Measurements from ENCODE around the gene SLC39A10. TPM values are rescaled to one million over a fixed set of nuclear protein-coding genes. Genes with fewer than 3 reads are reported as not detected.
"Not testable (repeated sequence)": the region's sequence is repeated elsewhere in the genome, so short reads cannot be mapped to it uniquely, and the experiment has no call there.

SLC39A10 gene
- total RNA-seq, 2 donors from 2014 or later = 36.1 to 79.1 TPM

DNA sequence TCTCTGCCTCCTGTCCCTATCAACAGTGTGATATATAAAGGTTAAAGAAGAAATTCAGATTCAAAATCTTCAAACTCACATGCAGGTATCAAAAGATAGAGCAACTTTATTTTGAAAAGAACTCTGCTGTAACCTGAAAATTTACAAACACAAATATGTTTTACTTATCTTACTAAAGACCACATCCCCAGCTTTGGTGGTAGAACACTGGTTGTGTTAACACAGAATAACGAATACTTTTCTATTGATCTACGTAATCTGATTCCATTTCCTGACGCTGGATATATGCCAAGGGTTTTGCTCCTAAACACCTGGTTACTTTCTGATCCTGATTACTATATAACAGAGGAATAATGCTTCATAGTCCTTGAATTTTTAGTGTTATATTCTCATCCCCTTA is 23.1 kb upstream of the SLC39A10 start:
- Mint-ChIP-seq H3K27me3 (peaks cover 0 to 2% of the 10 kb centered on the region in 2 donors), H3K9me3 (no peaks in the 10 kb centered on the region), H3K4me1 (ENCODE audit: low read depth in 2 of 2) (no peaks in the 10 kb centered on the region), H3K4me3 (no peak overlapping the region), H3K27ac (no peak overlapping the region), H3K36me3 (peaks cover 4% of the 10 kb centered on the region)
- ATAC-seq (no peak), DNase-seq (ENCODE audit: low spot score) (no peak)

GRCh38 chr2:195636890-195637289 is 20.1 kb upstream of the SLC39A10 start:
- DNase-seq (ENCODE audit: low spot score) (no peak), ATAC-seq (no peak)
- no peak overlapping the region for H3K27ac Mint-ChIP-seq
- no peak overlapping the region for H3K4me3 Mint-ChIP-seq
- no peaks in the 10 kb centered on the region for H3K27me3 Mint-ChIP-seq
- no peaks in the 10 kb centered on the region for H3K9me3 Mint-ChIP-seq
- peaks cover 4% of the 10 kb centered on the region for H3K36me3 Mint-ChIP-seq
- no peaks in the 10 kb centered on the region for H3K4me1 Mint-ChIP-seq (ENCODE audit: low read depth in 2 of 2)

DNA sequence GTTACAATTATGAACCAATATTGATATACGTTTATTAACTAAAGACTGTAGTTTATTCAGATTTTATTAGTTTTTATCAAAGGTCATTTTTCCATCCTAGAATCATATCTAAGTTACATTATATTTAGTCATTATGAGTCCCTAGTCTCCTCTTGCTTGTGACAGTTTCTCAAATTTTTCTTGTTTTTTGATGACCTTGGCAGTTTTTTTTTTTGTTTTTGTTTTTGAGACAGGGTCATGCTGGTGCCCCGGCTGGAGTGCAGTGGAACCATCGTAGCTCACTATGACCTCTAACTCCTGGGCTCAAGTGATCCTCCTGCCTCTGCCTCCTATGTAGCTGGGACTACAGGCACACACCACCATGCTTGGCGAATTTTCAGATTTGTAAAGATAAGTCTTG is 18.3 kb upstream of the SLC39A10 start:
- Mint-ChIP-seq H3K4me1 (ENCODE audit: low read depth in 2 of 2) (peaks cover 9 to 12% of the 10 kb centered on the region in 2 donors), H3K4me3 (no peak overlapping the region), H3K27ac (no peak overlapping the region), H3K27me3 (no peaks in the 10 kb centered on the region), H3K9me3 (no peaks in the 10 kb centered on the region), H3K36me3 (peaks cover 4% of the 10 kb centered on the region)
- DNase-seq (ENCODE audit: low spot score) (no peak), ATAC-seq (no peak)

GRCh38 chr2:195639238-195639858 is 17.7 kb upstream of the SLC39A10 start:
- DNase-seq (ENCODE audit: low spot score) (no peak), ATAC-seq (no peak)
- no peaks in the 10 kb centered on the region for H3K9me3 Mint-ChIP-seq
- H3K36me3 Mint-ChIP-seq = peaks cover 4% of the 10 kb centered on the region
- no peaks in the 10 kb centered on the region for H3K27me3 Mint-ChIP-seq
- H3K4me3 Mint-ChIP-seq = no peak overlapping the region
- peaks cover 9 to 14% of the 10 kb centered on the region in 2 donors for H3K4me1 Mint-ChIP-seq (ENCODE audit: low read depth in 2 of 2)
- no peak overlapping the region for H3K27ac Mint-ChIP-seq

GRCh38 chr2:195639959-195640358 is 17.1 kb upstream of the SLC39A10 start:
- ATAC-seq (no peak), DNase-seq (ENCODE audit: low spot score) (no peak)
- Mint-ChIP-seq H3K9me3 (no peaks in the 10 kb centered on the region), H3K27me3 (no peaks in the 10 kb centered on the region), H3K4me1 (ENCODE audit: low read depth in 2 of 2) (peaks cover 9 to 14% of the 10 kb centered on the region in 2 donors), H3K27ac (no peak overlapping the region), H3K4me3 (no peak overlapping the region), H3K36me3 (peaks cover 4% of the 10 kb centered on the region)

- no peak for ATAC-seq
These were observed 14.9 kb upstream of the SLC39A10 start for GRCh38 chr2:195642027-195642678.

DNA sequence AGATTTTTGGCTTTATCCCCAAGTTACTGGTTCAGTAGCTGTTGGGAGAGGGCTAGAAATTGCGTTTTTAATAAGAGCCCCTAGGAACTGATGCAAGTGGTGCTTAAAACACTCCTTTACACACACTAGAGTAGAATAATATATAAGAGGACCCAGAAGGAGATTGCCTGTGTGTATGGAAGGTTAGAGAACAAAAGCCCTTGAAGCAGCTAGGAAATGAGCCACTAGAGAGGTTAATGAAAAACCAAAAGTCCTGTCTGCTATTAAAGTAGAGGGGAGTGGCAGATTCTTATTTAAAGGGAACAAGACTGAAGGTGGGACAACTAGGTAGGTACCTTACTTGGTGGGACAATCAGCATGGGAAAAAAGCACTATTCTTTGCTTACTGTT is 14.4 kb upstream of the SLC39A10 start:
- no peak for DNase-seq (ENCODE audit: low spot score)
- Mint-ChIP-seq H3K27me3 (no peaks in the 10 kb centered on the region), H3K9me3 (no peaks in the 10 kb centered on the region), H3K27ac (no peak overlapping the region), H3K4me1 (ENCODE audit: low read depth in 2 of 2) (peaks cover 19 to 26% of the 10 kb centered on the region in 2 donors), H3K4me3 (no peak overlapping the region), H3K36me3 (peaks cover 1% of the 10 kb centered on the region)
- ATAC-seq = no peak

More at GRCh38 chr2:195642027-195642678, 14.9 kb upstream of the SLC39A10 start:
- Mint-ChIP-seq H3K4me1 (ENCODE audit: low read depth in 2 of 2) (peaks cover 16 to 22% of the 10 kb centered on the region in 2 donors), H3K27ac (no peak overlapping the region), H3K27me3 (no peaks in the 10 kb centered on the region), H3K4me3 (no peak overlapping the region), H3K36me3 (peaks cover 4% of the 10 kb centered on the region), H3K9me3 (no peaks in the 10 kb centered on the region)
- DNase-seq (ENCODE audit: low spot score) = no peak

GRCh38 chr2:195644708-195645107 is 12.3 kb upstream of the SLC39A10 start:
- H3K27ac Mint-ChIP-seq; H3K4me3 Mint-ChIP-seq; ATAC-seq; DNase-seq (ENCODE audit: low spot score); H3K27me3 Mint-ChIP-seq; H3K36me3 Mint-ChIP-seq; H3K9me3 Mint-ChIP-seq: not testable (repeated sequence)
- peaks cover 31 to 43% of the 10 kb centered on the region in 2 donors for H3K4me1 Mint-ChIP-seq (ENCODE audit: low read depth in 2 of 2)

- no peaks in the 10 kb centered on the region for H3K36me3 Mint-ChIP-seq
- no peak overlapping the region for H3K4me3 Mint-ChIP-seq
- peaks cover 38 to 50% of the 10 kb centered on the region in 2 donors for H3K4me1 Mint-ChIP-seq (ENCODE audit: low read depth in 2 of 2)
- DNase-seq (ENCODE audit: low spot score) = no peak
- no peak overlapping the region for H3K27ac Mint-ChIP-seq
- no peaks in the 10 kb centered on the region for H3K9me3 Mint-ChIP-seq
- H3K27me3 Mint-ChIP-seq = no peaks in the 10 kb centered on the region
- no peak for ATAC-seq
These were observed 11.6 kb upstream of the SLC39A10 start for GRCh38 chr2:195645413-195645812.

DNA sequence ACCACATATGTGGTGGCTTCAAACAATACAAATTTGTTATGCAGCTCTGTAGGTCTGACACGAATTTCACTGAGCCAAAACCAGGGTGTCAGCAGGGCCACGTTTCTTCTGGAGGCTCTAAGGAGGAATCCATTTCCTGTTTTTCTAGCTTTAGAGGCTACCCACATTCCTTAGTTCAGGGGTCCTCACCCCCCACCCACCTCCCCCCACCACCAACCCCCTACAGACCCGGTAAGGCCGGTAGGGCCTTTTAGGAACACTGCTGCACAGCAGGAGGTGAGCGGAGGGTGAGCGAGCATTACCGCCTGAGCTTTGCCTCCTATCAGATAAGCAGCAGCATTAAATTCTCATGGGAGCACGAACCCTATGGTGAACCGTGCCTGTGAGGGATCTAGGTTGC is 10.6 kb upstream of the SLC39A10 start:
- no peaks in the 10 kb centered on the region for H3K27me3 Mint-ChIP-seq
- H3K27ac Mint-ChIP-seq = no peak overlapping the region
- H3K4me3 Mint-ChIP-seq = no peak overlapping the region
- no peak for ATAC-seq
- DNase-seq (ENCODE audit: low spot score) = no peak
- H3K4me1 Mint-ChIP-seq (ENCODE audit: low read depth in 2 of 2) = peaks cover 43 to 56% of the 10 kb centered on the region in 2 donors
- H3K36me3 Mint-ChIP-seq = no peaks in the 10 kb centered on the region
- H3K9me3 Mint-ChIP-seq = no peaks in the 10 kb centered on the region

DNA sequence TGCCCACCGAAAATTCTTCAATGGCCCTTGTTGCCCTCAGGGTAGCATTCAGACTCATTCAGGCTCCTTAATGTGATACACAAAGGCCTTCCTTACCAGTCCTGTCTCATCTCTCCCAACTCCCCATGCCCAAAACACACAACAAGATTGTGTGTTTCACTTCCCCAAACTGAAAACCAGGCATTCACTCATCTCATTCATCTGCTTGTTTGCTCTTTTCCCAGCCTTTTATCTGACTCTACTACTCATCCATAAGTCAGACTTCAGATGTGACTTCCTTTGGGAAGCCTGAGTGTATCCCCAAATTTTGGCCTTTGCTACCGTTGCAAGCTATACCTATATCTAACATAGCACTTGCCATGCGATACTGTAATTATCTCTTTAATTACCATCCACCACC is 9.7 kb upstream of the SLC39A10 start:
- ATAC-seq (no peak), DNase-seq (ENCODE audit: low spot score) (no peak)
- Mint-ChIP-seq H3K4me1 (ENCODE audit: low read depth in 2 of 2) (peaks cover 45 to 62% of the 10 kb centered on the region in 2 donors), H3K27me3 (no peaks in the 10 kb centered on the region), H3K4me3 (no peak overlapping the region), H3K36me3 (no peaks in the 10 kb centered on the region), H3K27ac (peak overlapping the region; percentile 92 to 93), H3K9me3 (no peaks in the 10 kb centered on the region)

DNA sequence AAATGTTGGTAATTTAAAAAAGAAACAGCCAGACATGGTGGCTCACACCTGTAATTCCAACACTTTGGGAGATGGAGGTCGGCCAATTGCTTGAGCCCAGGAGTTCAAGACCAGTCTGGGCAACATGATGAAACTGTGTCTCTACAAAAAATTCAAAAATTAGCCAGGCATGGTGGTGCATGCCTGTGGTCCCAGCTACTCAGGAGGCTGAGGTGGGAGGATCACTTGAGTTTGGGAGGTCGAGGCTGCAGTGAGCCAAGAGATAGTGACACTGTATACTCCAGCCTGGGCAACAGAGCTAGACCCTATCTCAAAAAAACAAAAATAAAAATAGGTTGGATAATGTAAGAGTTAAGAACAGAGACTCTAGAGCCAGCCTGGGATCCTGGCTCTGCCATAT is 8.7 kb upstream of the SLC39A10 start:
- Mint-ChIP-seq H3K27ac (peak overlapping the region; percentile 92 to 93), H3K4me3 (peak overlapping the region; percentile 88), H3K4me1 (ENCODE audit: low read depth in 2 of 2) (peaks cover 41 to 54% of the 10 kb centered on the region in 2 donors)
- DNase-seq (ENCODE audit: low spot score); H3K27me3 Mint-ChIP-seq; H3K36me3 Mint-ChIP-seq; ATAC-seq; H3K9me3 Mint-ChIP-seq: not testable (repeated sequence)

- Mint-ChIP-seq H3K4me3 (peak overlapping the region; percentile 88), H3K36me3 (no peaks in the 10 kb centered on the region), H3K4me1 (ENCODE audit: low read depth in 2 of 2) (peaks cover 41 to 50% of the 10 kb centered on the region in 2 donors), H3K27ac (peak overlapping the region; percentile 92 to 93), H3K27me3 (no peaks in the 10 kb centered on the region), H3K9me3 (no peaks in the 10 kb centered on the region)
- ATAC-seq (peak; percentile 74 to 80), DNase-seq (ENCODE audit: low spot score) (peak; percentile 63)
These were observed 8.2 kb upstream of the SLC39A10 start for GRCh38 chr2:195648787-195649186.

DNA sequence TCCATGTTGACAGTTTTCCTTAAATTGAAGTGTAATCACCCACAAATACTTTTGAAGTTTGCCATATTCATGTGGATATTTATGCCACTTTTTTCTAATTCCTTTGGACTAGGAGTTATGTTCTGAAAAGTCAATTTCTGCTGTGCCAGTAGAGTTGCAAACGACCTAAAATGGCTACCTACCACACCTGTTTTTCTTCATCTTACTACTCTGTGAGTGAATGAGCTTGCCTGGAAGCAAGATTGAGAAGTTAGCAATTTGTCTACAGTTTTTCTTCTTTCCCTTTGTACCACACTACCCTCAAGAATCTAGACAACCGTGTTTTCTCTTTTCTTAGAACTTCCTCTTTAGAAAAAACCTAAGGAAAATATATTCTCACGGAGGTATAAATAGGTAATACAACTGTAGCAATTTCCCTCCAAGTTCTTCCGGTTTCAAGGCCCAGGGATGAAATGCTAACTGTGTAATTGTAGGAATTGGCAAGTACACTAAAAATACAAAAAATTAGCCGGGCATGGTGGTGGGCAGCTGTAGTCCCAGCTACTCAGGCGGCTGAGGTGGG is 7.3 kb upstream of the SLC39A10 start:
- no peak for ATAC-seq
- Mint-ChIP-seq H3K4me3 (peak overlapping the region; percentile 88), H3K27ac (peak overlapping the region; percentile 92 to 93), H3K4me1 (ENCODE audit: low read depth in 2 of 2) (peaks cover 41 to 49% of the 10 kb centered on the region in 2 donors), H3K27me3 (no peaks in the 10 kb centered on the region), H3K9me3 (no peaks in the 10 kb centered on the region), H3K36me3 (no peaks in the 10 kb centered on the region)
- DNase-seq (ENCODE audit: low spot score) = no peak
